Lung (tissue), 12 donors: Measurements from ENCODE around the gene THSD7B. TPM values are rescaled to one million over a fixed set of nuclear protein-coding genes. Genes with fewer than 3 reads are reported as not detected.

ENCODE experiments used
- ATAC-seq: fragments of 200-7000 bp; cut with Tn5 transposase; one replicate; pipeline ENCODE4 v1.9.1; 2020; ENCODE audit warnings: moderate number of reproducible peaks; ENCODE audit not compliant: insufficient read depth, low FRiP score
- DNase-seq, 3 donors: peaks; one replicate each; pipeline ENCODE4 v3.0.0-alpha.2; 2013 to 2017
- H3K27ac ChIP-seq, 2 donors: one replicate each; pipeline ENCODE4 v1.5.1; 2013; ENCODE audit warnings: mild to moderate bottlenecking in 2 of 2, moderate library complexity in 2 of 2, control low read depth in 1 of 2, inconsistent platforms in 1 of 2, low read depth in 1 of 2, low read length in 1 of 2
- H3K27me3 ChIP-seq, 3 donors: one replicate each; pipeline ENCODE4 v1.5.1; 2013; ENCODE audit warnings: low read length in 2 of 3; ENCODE audit not compliant: control insufficient read depth in 3 of 3, insufficient read depth in 3 of 3
- H3K36me3 ChIP-seq, 4 donors: one replicate each; pipeline ENCODE4 v1.5.1; 2013; ENCODE audit warnings: low read length in 4 of 4, mild to moderate bottlenecking in 1 of 4, moderate library complexity in 1 of 4; ENCODE audit not compliant: control insufficient read depth in 4 of 4, insufficient read depth in 4 of 4
- H3K4me1 ChIP-seq, 5 donors: one replicate each; pipeline ENCODE4 v1.5.1; 2013; ENCODE audit warnings: low read length in 5 of 5, mild to moderate bottlenecking in 2 of 5, moderate library complexity in 1 of 5; ENCODE audit not compliant: control insufficient read depth in 5 of 5, insufficient read depth in 5 of 5
- H3K4me3 ChIP-seq: one replicate; pipeline ENCODE4 v1.5.1; 2013; ENCODE audit warnings: mild to moderate bottlenecking, control low read depth, moderate library complexity
- H3K9ac ChIP-seq, 2 donors: one replicate each; pipeline ENCODE4 v1.5.1; 2013; ENCODE audit warnings: low read length in 2 of 2, control low read depth in 1 of 2; ENCODE audit not compliant: insufficient read depth in 1 of 2
- H3K9me3 ChIP-seq, 4 donors: one replicate each; pipeline ENCODE4 v1.5.1; 2013; ENCODE audit warnings: low read length in 3 of 4, mild to moderate bottlenecking in 1 of 4, moderate library complexity in 1 of 4; ENCODE audit not compliant: control insufficient read depth in 4 of 4, insufficient read depth in 3 of 4
- CTCF ChIP-seq: IDR thresholded peaks from 2 replicates; pipeline ENCODE4 v1.5.1; 2012; ENCODE audit warnings: mild to moderate bottlenecking; ENCODE audit errors: control extremely low read depth, extremely low read depth
- WGBS, 2 donors: extraction: QIAGEN DNeasy Blood & Tissue Kit; methylation state at CpG; one replicate each; pipeline ENCODE4 v1.1.7; 2013; 5-methylcytosine and 5-hydroxymethylcytosine counted together
- polyA plus RNA-seq, 2 donors: library from polyadenylated mRNA; stranded (reverse); fragments of 200-250 nt; gene quantifications; one replicate each; pipeline ENCODE4 v1.2.1, GENCODE V29; 2013
- total RNA-seq, 2 donors: library from RNA; depleted of rRNA in 1 of 2; stranded (reverse); fragments of >200 nt in 1 of 2; gene quantifications; one replicate each; pipeline ENCODE4 v1.2.1, GENCODE V29; 2014 to 2021
- donor health status: control.
- donor health status: control.
- donor health status: Bipolar disorder and iron deficiency.
- donor health status: healthy.
- donor health status: DM: yes; HTN: yes; CAD: no.

The THSD7B gene
- total and polyA plus RNA-seq, 4 donors, result 0.03 to 8.2 (median 0.14) TPM

GRCh38 chr2:136985044-136985443, 219.7 kb downstream of the THSD7B start:
- peak; percentile 38 for ATAC-seq
- peak in 2 of 3 donors; percentile 11 to 79 for DNase-seq

GRCh38 chr2:136986605-136987221, 221.4 kb downstream of the THSD7B start:
- Histone ChIP-seq H3K9ac (no peak overlapping the region), H3K36me3 (no peaks in the 10 kb centered on the region), H3K27me3 (no peaks in the 10 kb centered on the region), H3K9me3 (peaks cover 0 to 3% (median 0%) of the 10 kb centered on the region in 4 donors), H3K27ac (no peak overlapping the region), H3K4me1 (no peaks in the 10 kb centered on the region), H3K4me3 (no peak overlapping the region)
- 91 to 94% methylated on average over 5 of the region's 5 CpGs for WGBS, 2 donors
- DNase-seq (no peak), ATAC-seq (no peak)
- no peak for TF ChIP-seq CTCF

More at GRCh38 chr2:136985044-136985443, 219.7 kb downstream of the THSD7B start:
- no peaks in the 10 kb centered on the region for H3K36me3 ChIP-seq
- no peak overlapping the region for H3K27ac ChIP-seq
- no peak for TF ChIP-seq CTCF
- no peak overlapping the region for H3K4me3 ChIP-seq
- WGBS, 2 donors, result 51 to 55% methylated on average over 4 of the region's 4 CpGs
- no peak overlapping the region for H3K9ac ChIP-seq
- no peaks in the 10 kb centered on the region for H3K4me1 ChIP-seq
- no peaks in the 10 kb centered on the region for H3K27me3 ChIP-seq
- H3K9me3 ChIP-seq, result no peaks in the 10 kb centered on the region

- no peaks in the 10 kb centered on the region for H3K36me3 ChIP-seq
- no peak overlapping the region for H3K27ac ChIP-seq
- no peak for TF ChIP-seq CTCF
- no peak overlapping the region for H3K9ac ChIP-seq
- ATAC-seq (no peak), DNase-seq (no peak)
- H3K27me3 ChIP-seq, result no peaks in the 10 kb centered on the region
- WGBS, 2 donors, result 73 to 76% methylated on average over 4 of the region's 4 CpGs
- no peak overlapping the region for H3K4me3 ChIP-seq
- H3K4me1 ChIP-seq, result no peaks in the 10 kb centered on the region
- peaks cover 0 to 3% (median 0%) of the 10 kb centered on the region in 4 donors for H3K9me3 ChIP-seq
Measured at GRCh38 chr2:136990316-136990715, 225.0 kb downstream of the THSD7B start.

- TF ChIP-seq CTCF, result no peak
- H3K4me3 ChIP-seq, result no peak overlapping the region
- 85 to 88% methylated on average over 1 of the region's 1 CpG for WGBS, 2 donors
- H3K27ac ChIP-seq, result no peak overlapping the region
- no peak for DNase-seq
- no peaks in the 10 kb centered on the region for H3K36me3 ChIP-seq
- no peak for ATAC-seq
- no peaks in the 10 kb centered on the region for H3K4me1 ChIP-seq
- no peaks in the 10 kb centered on the region for H3K27me3 ChIP-seq
- no peak overlapping the region for H3K9ac ChIP-seq
- H3K9me3 ChIP-seq, result peaks cover 0 to 3% (median 0%) of the 10 kb centered on the region in 4 donors
Measured at GRCh38 chr2:136994793-136995192, 229.4 kb downstream of the THSD7B start.
